Right atrium auricular region (tissue), 2 donors: Measurements from ENCODE around the gene LEMD2. TPM values are rescaled to one million over a fixed set of nuclear protein-coding genes. Genes with fewer than 3 reads are reported as not detected.
"Not testable (repeated sequence)": the region's sequence is repeated elsewhere in the genome, so short reads cannot be mapped to it uniquely, and the experiment has no call there.

Experiments used
- DNase-seq: peaks from one replicate; pipeline ENCODE4 v3.0.0-alpha.2; 2019; ENCODE audit warnings: low spot score
- H3K27ac ChIP-seq, 2 donors: fragments of 200-600 bp; sonication (generic); 1 replicate in 1 of 2; 2 replicates in 1 of 2; pipeline ENCODE4 v1.5.1; 2016 to 2019
- H3K27me3 ChIP-seq, 2 donors: fragments of 200-600 bp; sonication (generic); one replicate each; pipeline versions ENCODE4 v1.5.1 to v1.6.0; 2017 to 2019
- H3K36me3 ChIP-seq: fragments of 200-600 bp; sonication (generic); one replicate; pipeline ENCODE4 v1.5.1; 2016
- H3K4me1 ChIP-seq, 2 donors: fragments of 200-600 bp; sonication (generic); one replicate each; pipeline versions ENCODE4 v1.5.1 to v1.6.0; 2017 to 2019
- H3K4me3 ChIP-seq, 2 donors: fragments of 200-600 bp; sonication (generic); 1 replicate in 1 of 2; 2 replicates in 1 of 2; pipeline ENCODE4 v1.5.1; 2017 to 2019; ENCODE audit warnings: mild to moderate bottlenecking in 1 of 2, moderate library complexity in 1 of 2
- H3K9me3 ChIP-seq, 2 donors: fragments of 200-600 bp; sonication (generic); one replicate each; pipeline ENCODE4 v1.5.1; 2019
- total RNA-seq, 2 donors: library from RNA; depleted of rRNA; stranded (reverse); fragments of >200 nt; gene quantifications; one replicate each; pipeline ENCODE4 v1.1.0, GENCODE V29; 2016
- TF ChIP-seq, protein P1 (sequence below), 2 donors: fragments of 200-600 bp; sonication (generic); IDR thresholded peaks; one replicate each; pipeline ENCODE4 v1.5.1; 2019; ENCODE audit warnings: antibody characterized with exemption in 2 of 2

Gene LEMD2
- total RNA-seq, result 10 to 100 TPM; 25.9 to 28.1 TPM

DNA sequence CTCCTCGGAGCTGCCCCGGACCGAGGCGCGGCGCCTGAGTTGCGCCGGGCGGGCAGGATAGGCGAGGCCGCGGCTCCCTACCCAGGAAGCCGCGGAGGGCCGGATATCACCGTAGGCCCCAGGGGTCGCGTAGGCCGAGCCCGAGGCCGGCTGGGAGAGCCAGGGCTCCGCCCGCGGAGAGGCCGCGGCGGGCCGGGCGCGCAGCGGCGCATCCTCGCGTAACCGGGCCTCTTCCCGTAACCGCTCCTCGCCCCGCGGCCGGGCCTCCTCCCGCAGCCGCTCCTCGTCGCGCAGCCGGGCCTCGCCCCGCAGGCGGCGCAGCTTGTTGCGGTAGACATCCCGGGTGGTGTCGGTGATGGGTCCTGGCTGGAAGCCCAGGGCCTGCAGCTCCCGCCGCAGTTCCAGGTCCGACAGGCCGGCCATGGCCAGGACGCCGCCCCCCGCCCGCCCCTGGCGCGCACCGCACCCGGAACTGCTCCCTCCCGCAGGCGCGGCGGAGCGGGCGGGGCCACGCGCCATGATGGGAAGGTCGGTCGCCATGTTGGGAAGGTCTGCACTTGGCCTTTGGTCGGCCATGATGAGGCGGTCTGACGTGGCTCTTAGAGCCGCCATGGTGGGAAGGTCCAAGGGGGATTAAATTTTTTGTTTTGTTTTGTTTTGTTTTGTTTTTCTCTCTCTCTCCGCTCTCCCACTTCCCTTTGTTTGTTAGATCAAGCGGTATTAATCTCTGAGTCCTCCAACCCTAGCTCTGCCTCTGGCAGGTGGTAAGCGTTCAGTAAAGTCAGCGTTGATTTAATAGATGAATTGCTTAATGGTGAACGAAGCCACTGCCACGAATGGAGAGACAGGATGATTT is at the start of gene LEMD2:
LEMD2 (minus strand) TSS at position 437 of the 856 bp plus-strand sequence; CDS start at position 423, 14 bp downstream.
- peak within 1 kb of the TSS; percentile 98 for H3K27ac ChIP-seq
- DNase-seq, result peak; percentile 93
- no peaks in the 10 kb centered on the region for H3K9me3 ChIP-seq
- peaks cover 0 to 43% of the 10 kb centered on the region in 2 donors for H3K4me1 ChIP-seq
- TF ChIP-seq, protein P1, sequence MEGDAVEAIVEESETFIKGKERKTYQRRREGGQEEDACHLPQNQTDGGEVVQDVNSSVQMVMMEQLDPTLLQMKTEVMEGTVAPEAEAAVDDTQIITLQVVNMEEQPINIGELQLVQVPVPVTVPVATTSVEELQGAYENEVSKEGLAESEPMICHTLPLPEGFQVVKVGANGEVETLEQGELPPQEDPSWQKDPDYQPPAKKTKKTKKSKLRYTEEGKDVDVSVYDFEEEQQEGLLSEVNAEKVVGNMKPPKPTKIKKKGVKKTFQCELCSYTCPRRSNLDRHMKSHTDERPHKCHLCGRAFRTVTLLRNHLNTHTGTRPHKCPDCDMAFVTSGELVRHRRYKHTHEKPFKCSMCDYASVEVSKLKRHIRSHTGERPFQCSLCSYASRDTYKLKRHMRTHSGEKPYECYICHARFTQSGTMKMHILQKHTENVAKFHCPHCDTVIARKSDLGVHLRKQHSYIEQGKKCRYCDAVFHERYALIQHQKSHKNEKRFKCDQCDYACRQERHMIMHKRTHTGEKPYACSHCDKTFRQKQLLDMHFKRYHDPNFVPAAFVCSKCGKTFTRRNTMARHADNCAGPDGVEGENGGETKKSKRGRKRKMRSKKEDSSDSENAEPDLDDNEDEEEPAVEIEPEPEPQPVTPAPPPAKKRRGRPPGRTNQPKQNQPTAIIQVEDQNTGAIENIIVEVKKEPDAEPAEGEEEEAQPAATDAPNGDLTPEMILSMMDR (IDR thresholded peaks at IDR 0.05), result no peak
- no peaks in the 10 kb centered on the region for H3K27me3 ChIP-seq
- H3K36me3 ChIP-seq, result peaks cover 16% of the 10 kb centered on the region
- peak within 1 kb of the TSS; percentile 88 to 93 for H3K4me3 ChIP-seq

DNA sequence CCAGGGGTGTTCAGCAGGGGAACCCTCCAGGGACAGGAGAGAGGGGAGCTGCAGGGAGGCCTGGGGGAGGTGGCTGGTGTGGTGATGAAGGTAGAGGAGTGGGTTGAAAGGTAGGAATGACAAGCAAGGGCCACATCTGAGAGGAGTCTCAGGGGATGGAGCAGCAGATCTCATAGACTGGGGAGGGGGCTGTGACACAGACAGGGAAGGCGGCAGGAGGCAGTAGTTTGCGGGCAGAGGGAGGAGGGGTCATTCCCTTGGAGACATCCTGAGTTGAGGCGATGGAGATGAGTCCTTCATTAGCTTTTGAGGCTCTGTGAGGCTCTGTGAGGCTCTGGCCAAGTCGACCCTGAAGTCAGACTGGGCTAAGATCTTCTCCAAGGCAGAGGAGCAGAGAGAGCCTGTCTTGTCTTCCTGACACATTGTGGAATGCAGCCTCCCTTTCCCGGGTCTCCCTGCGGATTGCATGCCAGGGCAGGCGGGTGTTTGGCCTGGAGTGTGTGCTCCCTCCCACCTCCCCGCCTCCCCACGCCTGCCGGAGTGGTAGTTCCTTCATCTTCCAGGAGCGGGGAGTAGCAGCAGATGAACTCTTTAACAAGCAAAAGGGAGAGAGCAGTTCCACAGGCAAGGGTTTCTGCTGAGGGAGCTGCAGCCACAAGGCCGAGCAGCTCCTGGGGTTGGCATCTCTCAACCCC is 49.2 kb upstream of the LEMD2 start:
- TF ChIP-seq, protein P1 (IDR thresholded peaks at IDR 0.05), result no peak
- Histone ChIP-seq H3K36me3 (no peaks in the 10 kb centered on the region), H3K27me3 (no peaks in the 10 kb centered on the region), H3K27ac (no peak overlapping the region), H3K4me3 (no peak overlapping the region), H3K9me3 (peaks cover 0 to 7% of the 10 kb centered on the region in 2 donors), H3K4me1 (peaks cover 0 to 15% of the 10 kb centered on the region in 2 donors)
- no peak for DNase-seq

DNA sequence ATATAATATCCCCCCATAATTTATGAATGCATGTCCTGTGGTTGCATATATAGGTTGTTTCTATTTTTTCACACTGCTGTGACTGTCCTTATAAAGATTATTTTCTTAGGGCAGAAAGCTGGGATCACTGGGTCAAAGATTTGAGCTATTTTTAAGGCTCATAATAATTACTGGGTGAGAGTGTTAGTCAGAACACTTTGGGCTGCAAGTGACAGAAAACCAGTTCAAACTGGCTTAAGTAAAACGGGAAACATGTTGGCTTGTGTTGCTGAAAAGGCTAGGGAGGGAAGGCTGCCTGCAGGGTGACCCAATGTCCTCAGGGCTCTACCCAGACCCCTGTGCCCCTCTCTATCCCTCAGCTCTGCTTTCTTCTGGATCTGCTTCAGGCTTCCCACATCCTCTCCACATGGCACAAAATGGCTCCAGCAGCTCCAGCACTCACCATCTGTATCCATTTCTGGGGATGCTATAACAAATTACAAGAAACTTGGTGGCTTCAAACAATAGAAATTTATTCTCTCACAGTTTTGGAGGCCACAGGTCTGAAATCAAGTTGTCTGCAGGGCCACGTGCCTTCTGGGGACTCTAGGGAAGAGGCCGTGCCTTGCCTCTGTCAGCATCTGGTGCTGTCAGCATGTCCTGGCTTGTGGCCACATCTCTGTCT is 48.0 kb upstream of the LEMD2 start:
- Histone ChIP-seq H3K27me3 (no peaks in the 10 kb centered on the region), H3K4me3 (no peak overlapping the region), H3K36me3 (no peaks in the 10 kb centered on the region), H3K27ac (no peak overlapping the region), H3K4me1 (peaks cover 0 to 15% of the 10 kb centered on the region in 2 donors), H3K9me3 (peaks cover 0 to 7% of the 10 kb centered on the region in 2 donors)
- DNase-seq, result no peak
- TF ChIP-seq, protein P1 (IDR thresholded peaks at IDR 0.05), result no peak

DNA sequence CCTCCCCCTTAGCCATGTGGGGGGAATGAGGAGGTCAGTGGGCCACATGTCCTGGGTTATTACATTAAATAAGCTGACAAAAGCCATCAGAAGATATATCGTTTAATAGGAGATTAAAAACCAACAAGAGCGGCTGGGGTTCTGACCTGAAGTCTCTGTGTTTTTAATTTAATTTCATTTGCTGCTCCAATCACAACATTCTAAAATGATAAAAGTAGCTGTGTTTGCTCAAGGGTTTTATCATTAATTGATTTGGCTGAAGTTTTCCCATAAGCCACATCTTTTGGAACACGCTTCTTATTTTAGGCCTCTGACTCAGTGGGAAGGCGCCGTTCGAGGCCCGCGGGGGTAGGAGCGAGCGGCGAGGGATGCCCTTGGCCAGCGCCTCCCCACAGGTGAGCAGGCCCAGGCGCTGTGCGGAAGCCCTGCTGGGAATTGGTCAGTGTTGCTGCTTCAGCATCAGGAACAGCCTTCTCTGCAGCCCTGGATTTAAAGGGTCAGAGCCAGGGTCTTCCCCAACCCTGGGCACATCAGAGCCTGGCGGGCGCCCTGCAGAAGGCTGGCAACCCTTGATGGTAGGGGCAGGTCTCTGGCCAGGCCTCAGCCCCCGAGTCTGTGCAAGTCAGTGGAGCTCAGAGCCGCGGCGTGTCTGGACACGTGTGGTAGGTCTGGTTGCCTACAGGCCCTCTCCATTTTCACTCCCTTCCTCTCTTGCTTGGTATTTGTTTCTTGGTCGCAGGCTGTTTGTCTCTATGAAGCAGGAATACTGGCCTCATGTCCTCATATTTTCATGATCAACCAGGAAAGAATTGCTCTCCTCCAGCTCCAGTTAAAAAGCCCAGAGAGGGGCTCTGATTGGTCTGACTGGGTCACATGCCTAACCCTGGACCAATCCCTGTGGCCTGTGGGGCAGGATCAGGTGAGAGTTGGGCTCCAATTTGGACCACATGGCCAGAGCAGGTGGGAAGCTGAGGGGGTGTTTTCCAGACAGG is 45.8 kb upstream of the LEMD2 start:
- DNase-seq, result no peak
- H3K36me3 ChIP-seq, result no peaks in the 10 kb centered on the region
- H3K27ac ChIP-seq, result no peak overlapping the region
- no peak overlapping the region for H3K4me3 ChIP-seq
- TF ChIP-seq, protein P1 (IDR thresholded peaks at IDR 0.05), result no peak
- no peaks in the 10 kb centered on the region for H3K27me3 ChIP-seq
- peaks cover 0 to 6% of the 10 kb centered on the region in 2 donors for H3K4me1 ChIP-seq
- H3K9me3 ChIP-seq, result peaks cover 0 to 7% of the 10 kb centered on the region in 2 donors

DNA sequence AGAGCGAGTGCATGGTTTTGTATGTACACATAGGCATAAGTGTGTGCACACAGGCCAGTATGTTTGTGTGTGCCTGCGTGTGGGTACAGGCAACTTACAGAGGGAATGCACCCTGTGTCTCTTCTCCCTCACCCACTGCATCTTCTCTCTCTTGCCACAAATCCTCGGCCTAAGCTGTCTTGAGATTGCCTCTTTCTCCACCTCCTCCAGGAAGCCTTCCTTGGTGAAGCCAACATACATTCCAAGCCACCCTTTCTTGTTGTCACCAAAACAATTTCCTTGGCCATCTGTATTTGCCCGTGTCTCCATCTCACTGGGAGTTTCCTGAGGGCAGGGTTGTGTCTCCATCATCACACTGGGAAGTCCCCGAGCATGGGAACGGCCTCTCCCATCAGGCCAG is 44.7 kb upstream of the LEMD2 start:
- TF ChIP-seq, protein P1 (IDR thresholded peaks at IDR 0.05), result no peak
- no peak for DNase-seq
- Histone ChIP-seq H3K4me1 (peaks cover 0 to 6% of the 10 kb centered on the region in 2 donors), H3K27me3 (no peaks in the 10 kb centered on the region), H3K4me3 (no peak overlapping the region), H3K27ac (no peak overlapping the region), H3K9me3 (peaks cover 0 to 7% of the 10 kb centered on the region in 2 donors), H3K36me3 (no peaks in the 10 kb centered on the region)

DNA sequence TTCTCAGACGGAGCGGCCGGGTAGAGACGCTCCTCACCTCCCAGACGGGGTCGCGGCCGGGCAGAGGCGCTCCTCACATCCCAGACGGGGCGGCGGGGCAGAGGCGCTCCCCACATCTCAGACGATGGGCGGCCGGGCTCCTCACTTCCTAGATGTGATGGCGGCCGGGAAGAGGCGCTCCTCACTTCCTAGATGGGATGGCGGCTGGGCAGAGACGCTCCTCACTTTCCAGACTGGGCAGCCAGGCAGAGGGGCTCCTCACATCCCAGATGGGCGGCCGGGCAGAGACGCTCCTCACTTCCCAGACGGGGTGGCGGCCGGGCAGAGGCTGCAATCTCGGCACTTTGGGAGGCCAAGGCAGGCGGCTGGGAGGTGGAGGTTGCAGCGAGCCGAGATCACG is 43.9 kb upstream of the LEMD2 start:
- not testable (repeated sequence) for H3K27me3 ChIP-seq, H3K27ac ChIP-seq

DNA sequence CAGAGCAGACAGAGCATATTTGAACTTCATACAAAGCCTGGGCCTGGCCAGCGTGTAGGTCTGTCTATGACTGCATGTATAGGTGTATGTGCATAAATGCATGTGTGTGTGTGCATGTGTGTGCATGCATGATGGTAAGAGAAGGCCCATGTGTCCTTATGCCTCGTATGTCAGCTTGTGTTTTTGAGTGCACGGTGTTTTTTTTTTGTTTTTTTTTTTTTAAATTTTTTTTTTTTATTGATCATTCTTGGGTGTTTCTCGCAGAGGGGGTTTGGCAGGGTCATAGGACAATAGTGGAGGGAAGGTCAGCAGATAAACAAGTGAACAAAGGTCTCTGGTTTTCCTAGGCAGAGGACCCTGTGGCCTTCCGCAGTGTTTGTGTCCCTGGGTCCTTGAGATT is 42.8 kb upstream of the LEMD2 start:
- not testable (repeated sequence) for DNase-seq, H3K36me3 ChIP-seq, H3K27ac ChIP-seq, H3K4me1 ChIP-seq, H3K9me3 ChIP-seq, H3K4me3 ChIP-seq, H3K27me3 ChIP-seq

More for the DNA sequence above, 43.9 kb upstream of the LEMD2 start:
- H3K9me3 ChIP-seq, DNase-seq, H3K4me1 ChIP-seq, H3K4me3 ChIP-seq, H3K36me3 ChIP-seq: not testable (repeated sequence)
